WERI-Rb-1 (cell line): ENCODE results near the gene BRI3BP.

Source experiments
- DNase-seq: peaks from one replicate; pipeline ENCODE4 v3.0.0-alpha.2; 2020
- H3K27ac ChIP-seq: fragments of 250-450 bp; sonication (Bioruptor Pico); 2 replicates; pipeline ENCODE4 v1.5.1; 2020; ENCODE audit warnings: mild to moderate bottlenecking, moderate library complexity
- H3K27me3 ChIP-seq: fragments of 250-450 bp; sonication (Bioruptor Pico); 2 replicates; pipeline ENCODE4 v1.5.1; 2021; ENCODE audit warnings: mild to moderate bottlenecking, low read depth, moderate library complexity; ENCODE audit not compliant: insufficient read depth, severe bottlenecking
- H3K36me3 ChIP-seq: fragments of 250-450 bp; sonication (Bioruptor Pico); 2 replicates; pipeline ENCODE4 v1.5.1; 2020; ENCODE audit warnings: mild to moderate bottlenecking, moderate library complexity
- H3K4me3 ChIP-seq: 2 replicates; pipeline ENCODE4 v1.5.1; 2011; ENCODE audit warnings: low read depth, mild to moderate bottlenecking, control low read depth, low read length
- H3K9me3 ChIP-seq: fragments of 250-450 bp; sonication (Bioruptor Pico); 2 replicates; pipeline ENCODE4 v1.5.1; 2021; ENCODE audit warnings: mild to moderate bottlenecking, moderate library complexity; ENCODE audit not compliant: severe bottlenecking
- CTCF ChIP-seq: IDR thresholded peaks from 2 replicates; pipeline ENCODE4 v1.5.1; 2011; ENCODE audit warnings: low read depth, mild to moderate bottlenecking, control low read depth, inconsistent platforms, low read length

Gene BRI3BP

GRCh38 chr12:125065021-125065918, 71.8 kb downstream of the BRI3BP start, which contains the start of gene AACS:
Gene AACS (plus strand): TSS chr12:125065435. CDS start chr12:125065585, 150 bp downstream.
- TF ChIP-seq CTCF = no peak
- H3K27me3 ChIP-seq = no peaks in the 10 kb centered on the region
- peak within 1 kb of the TSS; percentile 90 for H3K27ac ChIP-seq
- H3K9me3 ChIP-seq = no peaks in the 10 kb centered on the region
- peak; percentile 79 for DNase-seq
- peak within 1 kb of the TSS; percentile 52 for H3K4me3 ChIP-seq
- peaks cover 21% of the 10 kb centered on the region for H3K36me3 ChIP-seq

- no peak for TF ChIP-seq CTCF
- DNase-seq = no peak
- peak overlapping the region; percentile 90 for H3K27ac ChIP-seq
These were observed 72.6 kb downstream of the BRI3BP start for GRCh38 chr12:125065919-125066570.

GRCh38 chr12:125068391-125068790, 74.9 kb downstream of the BRI3BP start:
- Histone ChIP-seq H3K27ac (peak overlapping the region; percentile 90), H3K4me3 (no peak overlapping the region), H3K27me3 (no peaks in the 10 kb centered on the region), H3K36me3 (peaks cover 38% of the 10 kb centered on the region), H3K9me3 (no peaks in the 10 kb centered on the region)
- TF ChIP-seq CTCF = no peak
- DNase-seq = no peak

More at GRCh38 chr12:125065919-125066570, 72.6 kb downstream of the BRI3BP start:
- Histone ChIP-seq H3K4me3 (peak overlapping the region; percentile 52), H3K27me3 (no peaks in the 10 kb centered on the region), H3K9me3 (no peaks in the 10 kb centered on the region), H3K36me3 (peaks cover 28% of the 10 kb centered on the region)

- Histone ChIP-seq H3K36me3 (peaks cover 48% of the 10 kb centered on the region), H3K4me3 (no peak overlapping the region), H3K9me3 (no peaks in the 10 kb centered on the region), H3K27me3 (no peaks in the 10 kb centered on the region), H3K27ac (no peak overlapping the region)
- no peak for TF ChIP-seq CTCF
- no peak for DNase-seq
These were observed 76.2 kb downstream of the BRI3BP start for GRCh38 chr12:125069616-125070015.

DNA sequence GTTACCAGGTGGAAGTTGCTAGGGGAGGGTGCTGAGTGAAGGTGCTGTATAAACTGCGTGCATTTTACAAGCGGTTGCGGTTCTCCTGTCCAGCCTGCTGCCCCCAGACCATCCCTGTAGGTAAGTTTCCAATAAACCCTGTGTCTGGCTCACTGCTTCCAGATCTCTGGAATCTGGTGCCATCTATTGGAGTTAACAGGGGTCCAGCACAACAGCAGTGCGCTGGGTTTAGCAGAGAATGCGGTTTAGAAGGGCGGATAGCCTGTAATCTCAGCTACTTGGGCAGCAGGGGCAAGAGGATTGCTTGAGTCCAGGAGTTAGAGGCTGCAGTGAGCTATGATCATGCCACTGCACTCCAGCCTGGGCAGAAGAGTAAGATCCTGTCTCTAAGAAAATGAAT, 76.7 kb downstream of the BRI3BP start:
- peak; percentile 54 for TF ChIP-seq CTCF
- Histone ChIP-seq H3K27me3 (no peaks in the 10 kb centered on the region), H3K36me3 (peaks cover 50% of the 10 kb centered on the region), H3K4me3 (no peak overlapping the region), H3K27ac (no peak overlapping the region), H3K9me3 (no peaks in the 10 kb centered on the region)
- peak; percentile 63 for DNase-seq
